Stimulated activated effector memory CD8-positive, alpha-beta T cell treated with anti-CD3 and anti-CD28 coated beads, Interleukin-12 subunit alpha, Interleukin-12 subunit beta, amount 100 ng/mL, for 72 hours (primary cell): ENCODE results near the gene ACOT11.
"Not testable (repeated sequence)": the region's sequence is repeated elsewhere in the genome, so short reads cannot be mapped to it uniquely, and the experiment has no call there.

Experiments
- ATAC-seq: fragments of 150-1000 bp; cut with Tn5 transposase; 2 replicates; pipeline ENCODE4 v1.10.0; 2021
- DNase-seq, 2 donors: peaks; one replicate each; pipeline ENCODE4 v3.0.0; 2021 to 2022; ENCODE audit warnings: low spot score in 2 of 2
- H3K27ac Mint-ChIP-seq: one replicate; pipeline ENCODE4 v1.8.0; 2022; ENCODE audit warnings: mild to moderate bottlenecking, mixed read lengths
- H3K36me3 Mint-ChIP-seq: one replicate; pipeline ENCODE4 v1.8.0; 2022; ENCODE audit warnings: mild to moderate bottlenecking, mixed read lengths
- H3K4me1 Mint-ChIP-seq: one replicate; pipeline ENCODE4 v1.8.0; 2022; ENCODE audit warnings: mixed read lengths
- H3K4me3 Mint-ChIP-seq: one replicate; pipeline ENCODE4 v1.8.0; 2022; ENCODE audit warnings: mild to moderate bottlenecking, mixed read lengths
- H3K9me3 Mint-ChIP-seq: one replicate; pipeline ENCODE4 v1.8.0; 2022; ENCODE audit warnings: mixed read lengths

ACOT11 gene

GRCh38 chr1:54519709-54520108 lies 28.3 kb upstream of the ACOT11 start:
- no peaks in the 10 kb centered on the region for H3K9me3 Mint-ChIP-seq
- no peak overlapping the region for H3K27ac Mint-ChIP-seq
- H3K36me3 Mint-ChIP-seq = no peaks in the 10 kb centered on the region
- no peaks in the 10 kb centered on the region for H3K4me1 Mint-ChIP-seq
- ATAC-seq = peak; percentile 55
- no peak for DNase-seq
- H3K4me3 Mint-ChIP-seq = no peak overlapping the region

- no peaks in the 10 kb centered on the region for H3K4me1 Mint-ChIP-seq
- ATAC-seq (no peak), DNase-seq (no peak)
- no peaks in the 10 kb centered on the region for H3K9me3 Mint-ChIP-seq
- no peak overlapping the region for H3K27ac Mint-ChIP-seq
- H3K36me3 Mint-ChIP-seq = no peaks in the 10 kb centered on the region
- H3K4me3 Mint-ChIP-seq = no peak overlapping the region
Measured at GRCh38 chr1:54520631-54521321, 27.3 kb upstream of the ACOT11 start.

GRCh38 chr1:54526565-54526964 lies 21.5 kb upstream of the ACOT11 start:
- H3K4me1 Mint-ChIP-seq, H3K36me3 Mint-ChIP-seq, ATAC-seq, DNase-seq, H3K4me3 Mint-ChIP-seq, H3K9me3 Mint-ChIP-seq, H3K27ac Mint-ChIP-seq: not testable (repeated sequence)

GRCh38 chr1:54528613-54529012 lies 19.4 kb upstream of the ACOT11 start:
- DNase-seq (no peak), ATAC-seq (no peak)
- no peaks in the 10 kb centered on the region for H3K4me1 Mint-ChIP-seq
- H3K4me3 Mint-ChIP-seq = no peak overlapping the region
- H3K27ac Mint-ChIP-seq = no peak overlapping the region
- H3K36me3 Mint-ChIP-seq = no peaks in the 10 kb centered on the region
- no peaks in the 10 kb centered on the region for H3K9me3 Mint-ChIP-seq

GRCh38 chr1:54532033-54532432 lies 16.0 kb upstream of the ACOT11 start:
- no peaks in the 10 kb centered on the region for H3K36me3 Mint-ChIP-seq
- no peaks in the 10 kb centered on the region for H3K4me1 Mint-ChIP-seq
- ATAC-seq = no peak
- no peaks in the 10 kb centered on the region for H3K9me3 Mint-ChIP-seq
- no peak for DNase-seq
- no peak overlapping the region for H3K27ac Mint-ChIP-seq
- H3K4me3 Mint-ChIP-seq = no peak overlapping the region

- not testable (repeated sequence) for DNase-seq, H3K9me3 Mint-ChIP-seq, H3K4me1 Mint-ChIP-seq, H3K36me3 Mint-ChIP-seq, ATAC-seq, H3K27ac Mint-ChIP-seq, H3K4me3 Mint-ChIP-seq
Measured at GRCh38 chr1:54536656-54537055, 11.4 kb upstream of the ACOT11 start.

DNA sequence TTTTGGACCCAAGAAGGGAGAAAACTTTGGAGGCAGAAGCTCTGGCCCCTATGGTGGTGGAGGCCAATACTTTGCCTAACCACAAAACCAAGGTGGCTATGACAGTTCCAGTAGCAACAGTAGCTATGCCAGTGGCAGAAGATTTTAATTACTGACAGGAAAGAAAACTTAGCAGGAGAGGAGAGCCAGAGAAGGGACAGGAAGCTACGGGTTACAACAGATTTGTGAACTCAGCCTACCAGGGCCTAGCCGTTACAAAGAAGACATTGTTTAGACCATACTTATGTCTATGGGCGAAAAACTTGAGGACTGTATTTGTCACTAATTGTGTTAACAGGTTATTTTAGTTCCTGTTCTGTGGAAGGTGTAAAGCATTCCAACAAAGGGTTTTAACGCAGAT lies 10.4 kb upstream of the ACOT11 start:
- Mint-ChIP-seq H3K4me1 (peaks cover 15% of the 10 kb centered on the region), H3K9me3 (no peaks in the 10 kb centered on the region), H3K36me3 (peaks cover 3% of the 10 kb centered on the region), H3K27ac (peak overlapping the region; percentile 26), H3K4me3 (no peak overlapping the region)
- ATAC-seq (no peak), DNase-seq (no peak)

- no peak overlapping the region for H3K27ac Mint-ChIP-seq
- H3K36me3 Mint-ChIP-seq = peaks cover 6% of the 10 kb centered on the region
- ATAC-seq = no peak
- no peak overlapping the region for H3K4me3 Mint-ChIP-seq
- H3K4me1 Mint-ChIP-seq = peaks cover 24% of the 10 kb centered on the region
- DNase-seq = no peak
- H3K9me3 Mint-ChIP-seq = no peaks in the 10 kb centered on the region
Measured at GRCh38 chr1:54538538-54538937, 9.5 kb upstream of the ACOT11 start.

DNA sequence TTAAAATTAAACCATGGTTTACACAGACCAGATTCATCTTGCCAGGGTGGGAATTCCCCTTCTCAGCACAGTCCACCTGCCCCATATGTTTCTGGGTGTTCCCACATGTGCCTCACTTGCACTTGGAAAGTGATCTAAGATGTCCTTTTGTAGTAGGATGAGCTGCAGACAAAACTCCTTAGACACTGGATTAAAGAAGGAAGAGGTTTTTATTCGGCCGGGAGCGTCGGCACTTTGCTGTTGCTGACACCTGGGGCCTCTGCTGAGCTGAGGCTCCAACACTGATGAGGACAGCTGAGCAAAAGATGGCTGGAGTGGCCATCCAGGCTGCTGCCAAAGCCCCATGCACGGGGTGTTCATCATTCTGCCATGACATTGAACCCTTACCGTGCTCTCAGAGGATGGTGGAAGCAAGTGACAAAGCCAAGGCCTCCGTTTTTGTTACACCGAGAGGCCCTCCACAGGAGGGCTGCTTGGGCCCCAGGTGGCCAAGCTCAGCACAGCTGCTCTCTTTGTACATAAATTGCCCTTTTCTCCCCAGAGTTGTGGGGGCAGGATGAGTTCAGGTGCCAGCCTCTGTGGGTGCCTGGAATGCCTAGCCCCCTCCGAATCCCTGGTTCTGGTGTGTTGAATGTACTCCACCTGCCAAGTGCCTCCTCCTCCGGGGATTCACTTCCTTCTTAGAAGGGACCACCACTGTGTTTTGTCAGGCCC lies 7.3 kb upstream of the ACOT11 start:
- H3K4me3 Mint-ChIP-seq = peak overlapping the region; percentile 78
- no peak for DNase-seq
- ATAC-seq = no peak
- no peaks in the 10 kb centered on the region for H3K9me3 Mint-ChIP-seq
- H3K4me1 Mint-ChIP-seq = peaks cover 29% of the 10 kb centered on the region
- no peak overlapping the region for H3K27ac Mint-ChIP-seq
- H3K36me3 Mint-ChIP-seq = peaks cover 6% of the 10 kb centered on the region

GRCh38 chr1:54542120-54542961 lies 5.7 kb upstream of the ACOT11 start:
- Mint-ChIP-seq H3K27ac (peak overlapping the region; percentile 81), H3K36me3 (peaks cover 6% of the 10 kb centered on the region), H3K9me3 (no peaks in the 10 kb centered on the region), H3K4me1 (peaks cover 29% of the 10 kb centered on the region), H3K4me3 (peak overlapping the region; percentile 78)
- DNase-seq (peak; percentile 56 to 80), ATAC-seq (peak; percentile 89)

GRCh38 chr1:54542962-54543539 lies 5.0 kb upstream of the ACOT11 start:
- Mint-ChIP-seq H3K4me3 (peak overlapping the region; percentile 78), H3K9me3 (no peaks in the 10 kb centered on the region), H3K4me1 (peaks cover 29% of the 10 kb centered on the region), H3K36me3 (peaks cover 6% of the 10 kb centered on the region), H3K27ac (peak overlapping the region; percentile 81)
- DNase-seq = no peak
- ATAC-seq = no peak

- peak overlapping the region; percentile 78 for H3K4me3 Mint-ChIP-seq
- DNase-seq = no peak
Measured at GRCh38 chr1:54543729-54544496, 4.1 kb upstream of the ACOT11 start.

DNA sequence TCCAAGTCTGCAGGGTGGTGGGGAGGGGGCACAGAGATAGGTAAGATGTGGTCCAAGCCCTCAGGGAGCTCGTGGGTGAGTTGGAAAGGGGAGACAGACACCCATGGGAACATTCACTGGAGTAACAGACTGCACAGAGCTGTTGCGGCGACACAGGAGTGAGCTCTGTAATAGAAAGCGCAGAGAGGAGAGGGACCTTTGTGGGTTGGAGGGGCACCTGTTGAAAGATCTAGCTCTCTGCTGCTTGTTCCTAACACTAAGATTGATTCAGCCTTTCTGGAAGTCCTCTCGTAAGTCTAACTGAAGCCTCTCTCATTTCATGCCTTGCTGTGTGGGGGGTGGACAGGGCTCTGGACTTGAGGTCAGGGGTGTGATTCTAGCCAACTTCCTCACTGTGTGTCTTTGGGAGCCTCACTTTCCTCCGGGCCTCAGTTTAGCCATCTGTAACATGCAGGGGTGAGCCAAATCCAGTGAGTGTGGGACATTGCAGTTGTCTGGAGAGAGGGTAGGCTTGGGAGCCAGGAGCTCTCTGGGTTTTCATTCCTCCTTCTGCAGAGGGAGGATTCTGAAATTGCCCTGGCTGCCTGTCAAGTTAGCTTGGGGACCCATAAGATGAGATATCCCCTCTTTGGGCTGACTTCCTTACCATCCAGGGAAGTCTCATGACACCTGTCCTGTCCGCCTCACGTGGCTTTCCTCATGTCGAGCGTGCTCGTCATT lies 2.0 kb upstream of the ACOT11 start:
- no peak for DNase-seq
- ATAC-seq = no peak
- peaks cover 27% of the 10 kb centered on the region for H3K4me1 Mint-ChIP-seq
- peaks cover 6% of the 10 kb centered on the region for H3K36me3 Mint-ChIP-seq
- H3K27ac Mint-ChIP-seq = no peak overlapping the region
- H3K9me3 Mint-ChIP-seq = no peaks in the 10 kb centered on the region
- no peak overlapping the region for H3K4me3 Mint-ChIP-seq

More at GRCh38 chr1:54543729-54544496, 4.1 kb upstream of the ACOT11 start:
- peaks cover 29% of the 10 kb centered on the region for H3K4me1 Mint-ChIP-seq
- ATAC-seq = no peak
- H3K27ac Mint-ChIP-seq = peak overlapping the region; percentile 81
- H3K36me3 Mint-ChIP-seq = peaks cover 6% of the 10 kb centered on the region
- H3K9me3 Mint-ChIP-seq = no peaks in the 10 kb centered on the region
